IPS-18a (cell line): Measurements from ENCODE around the gene MYO5A.
A peak's percentile ranks its signal among the peaks of the same experiment; 100 is the strongest.

Source experiments
- H3K27ac ChIP-seq: one replicate; pipeline ENCODE4 v1.5.1; 2013; ENCODE audit warnings: low read length
- H3K27me3 ChIP-seq: one replicate; pipeline ENCODE4 v1.6.1; 2013; ENCODE audit warnings: mild to moderate bottlenecking, low read length; ENCODE audit not compliant: control insufficient read depth, insufficient read depth
- H3K36me3 ChIP-seq: one replicate; pipeline ENCODE4 v1.6.1; 2013; ENCODE audit warnings: low read depth, low read length; ENCODE audit not compliant: control insufficient read depth
- H3K4me1 ChIP-seq: one replicate; pipeline ENCODE4 v1.6.1; 2013; ENCODE audit warnings: low read depth, low read length; ENCODE audit not compliant: control insufficient read depth
- H3K4me3 ChIP-seq: one replicate; pipeline ENCODE4 v1.5.1; 2013; ENCODE audit warnings: low read length
- H3K9ac ChIP-seq: one replicate; pipeline ENCODE4 v1.6.1; 2013; ENCODE audit warnings: mild to moderate bottlenecking, low read length, moderate library complexity
- H3K9me3 ChIP-seq: one replicate; pipeline ENCODE4 v1.6.1; 2013; ENCODE audit warnings: low read depth, low read length; ENCODE audit not compliant: control insufficient read depth

The MYO5A gene

DNA sequence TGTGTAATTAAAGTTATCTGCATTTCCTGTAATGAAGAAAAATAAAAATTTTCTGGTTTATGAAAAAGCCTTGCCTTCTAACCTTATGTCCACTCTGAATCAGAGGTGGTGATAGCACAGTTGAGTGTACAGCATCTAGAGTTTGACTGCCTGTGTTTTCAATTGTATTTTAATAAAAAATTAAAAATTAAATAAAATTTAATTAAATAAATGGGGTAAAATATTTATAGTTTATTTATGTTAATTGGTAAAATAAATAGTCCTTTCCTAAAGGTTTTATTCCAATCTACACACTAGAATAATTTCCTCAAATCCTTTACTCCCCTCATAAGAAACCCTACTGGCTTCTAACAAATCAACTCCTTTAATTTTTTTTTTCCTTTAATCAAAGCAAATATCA is 121.3 kb downstream of the MYO5A start:
- no peaks in the 10 kb centered on the region for H3K27me3 ChIP-seq
- no peaks in the 10 kb centered on the region for H3K4me1 ChIP-seq
- no peaks in the 10 kb centered on the region for H3K36me3 ChIP-seq
- H3K27ac ChIP-seq, result no peak overlapping the region
- H3K9me3 ChIP-seq, result no peaks in the 10 kb centered on the region
- H3K9ac ChIP-seq, result no peak overlapping the region
- H3K4me3 ChIP-seq, result no peak overlapping the region

DNA sequence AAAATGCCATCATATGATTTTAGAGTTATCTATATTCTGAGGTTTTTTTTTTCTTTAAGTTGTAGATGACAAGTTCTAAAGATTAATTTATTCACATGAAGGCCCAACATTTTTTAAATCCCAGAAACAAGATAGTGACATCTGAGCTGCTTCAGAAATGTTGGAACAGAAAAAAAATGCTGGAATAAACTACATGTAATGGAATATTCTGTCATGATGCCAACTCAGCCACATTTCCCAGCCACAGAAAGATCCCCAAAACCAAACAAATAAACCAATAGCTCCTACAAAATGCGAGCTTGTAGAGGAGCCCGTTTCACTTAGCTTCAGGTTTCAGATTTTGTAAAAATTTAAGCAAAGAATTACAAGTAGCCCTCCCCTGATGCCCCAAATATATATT is 122.1 kb downstream of the MYO5A start:
- Histone ChIP-seq H3K4me1 (no peaks in the 10 kb centered on the region), H3K9me3 (no peaks in the 10 kb centered on the region), H3K27me3 (no peaks in the 10 kb centered on the region), H3K4me3 (no peak overlapping the region), H3K27ac (no peak overlapping the region), H3K36me3 (no peaks in the 10 kb centered on the region), H3K9ac (no peak overlapping the region)

DNA sequence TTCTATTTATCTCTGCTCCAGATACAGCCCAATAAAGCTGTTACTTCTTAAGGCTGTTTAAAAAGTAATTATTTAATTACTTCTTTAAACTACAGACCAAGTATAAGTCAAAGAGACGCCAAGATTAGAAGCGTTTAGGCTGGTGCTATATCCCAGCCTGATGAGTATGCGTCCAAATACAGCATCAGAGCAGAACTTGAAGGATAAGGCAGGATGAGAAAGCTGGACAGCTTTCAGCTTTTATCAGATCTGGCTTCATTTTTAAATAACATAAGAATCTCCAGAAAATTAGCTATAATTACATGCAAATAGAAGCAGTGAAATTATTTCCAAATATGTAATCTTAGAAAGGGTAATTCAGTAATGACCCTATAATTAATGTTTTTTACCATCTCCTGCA is 122.8 kb downstream of the MYO5A start:
- Histone ChIP-seq H3K4me3 (no peak overlapping the region), H3K4me1 (no peaks in the 10 kb centered on the region), H3K27me3 (no peaks in the 10 kb centered on the region), H3K9me3 (no peaks in the 10 kb centered on the region), H3K27ac (no peak overlapping the region), H3K9ac (no peak overlapping the region), H3K36me3 (no peaks in the 10 kb centered on the region)

GRCh38 chr15:52397118-52397517 is 131.6 kb downstream of the MYO5A start:
- no peaks in the 10 kb centered on the region for H3K9me3 ChIP-seq

DNA sequence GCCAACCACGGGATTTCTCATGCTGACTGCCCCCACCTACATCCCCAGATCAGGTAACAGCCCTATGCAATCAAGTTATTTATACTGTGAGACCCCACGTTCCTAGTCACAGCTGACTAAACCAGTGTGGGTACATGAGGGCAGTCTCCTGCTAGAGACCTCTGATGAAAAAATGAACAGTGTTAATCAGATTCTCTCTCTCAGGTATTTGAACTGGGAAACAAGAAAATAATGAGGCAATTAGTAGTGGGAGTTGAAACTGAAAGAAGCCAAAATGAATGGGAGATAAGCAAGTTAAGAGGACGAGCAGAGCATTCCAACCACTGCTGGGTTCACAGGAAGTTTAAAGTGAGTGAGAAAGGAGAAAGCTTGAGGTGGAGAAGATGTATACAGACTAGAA is 134.6 kb downstream of the MYO5A start:
- Histone ChIP-seq H3K4me3 (no peak overlapping the region), H3K36me3 (no peaks in the 10 kb centered on the region), H3K27ac (no peak overlapping the region), H3K27me3 (no peaks in the 10 kb centered on the region), H3K4me1 (peaks cover 58% of the 10 kb centered on the region), H3K9me3 (no peaks in the 10 kb centered on the region), H3K9ac (no peak overlapping the region)

More at GRCh38 chr15:52397118-52397517, 131.6 kb downstream of the MYO5A start:
- H3K4me3 ChIP-seq, result no peak overlapping the region
- no peak overlapping the region for H3K9ac ChIP-seq
- H3K36me3 ChIP-seq, result no peaks in the 10 kb centered on the region
- H3K4me1 ChIP-seq, result peaks cover 47% of the 10 kb centered on the region
- no peak overlapping the region for H3K27ac ChIP-seq
- no peaks in the 10 kb centered on the region for H3K27me3 ChIP-seq

DNA sequence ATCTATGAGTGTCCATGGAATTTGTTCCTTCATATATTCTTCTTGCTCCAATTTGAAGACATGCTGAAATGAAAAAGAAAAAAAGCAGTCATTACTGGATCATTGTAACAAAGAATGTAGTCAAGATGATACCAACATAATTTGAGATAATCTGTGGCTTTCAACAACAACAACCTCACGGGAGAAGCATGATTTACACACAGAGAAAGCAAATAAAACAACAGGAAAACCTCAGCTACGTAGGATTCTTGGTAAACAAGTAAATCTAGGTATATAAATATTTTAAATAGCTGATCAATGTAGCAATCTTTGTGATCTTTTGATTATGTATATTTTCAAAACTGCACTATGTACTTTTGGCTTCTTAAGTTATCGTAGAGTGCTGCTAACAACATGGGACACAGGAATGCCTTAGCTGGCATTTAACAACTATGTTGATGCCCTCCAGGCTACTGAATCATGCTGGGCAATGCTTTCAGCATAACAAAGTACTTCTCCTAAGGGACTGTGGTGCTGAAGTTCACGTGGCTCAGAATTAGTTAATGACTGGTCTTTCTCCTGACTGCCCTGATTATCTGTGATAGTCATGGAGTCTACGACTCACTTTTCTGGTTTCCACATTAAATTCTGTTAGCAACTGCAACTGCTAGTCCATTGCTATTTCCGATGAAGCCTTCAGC is 136.5 kb downstream of the MYO5A start:
- H3K4me3 ChIP-seq, result peak overlapping the region; percentile 39
- no peaks in the 10 kb centered on the region for H3K27me3 ChIP-seq
- H3K4me1 ChIP-seq, result peaks cover 56% of the 10 kb centered on the region
- no peaks in the 10 kb centered on the region for H3K9me3 ChIP-seq
- peak overlapping the region; percentile 83 for H3K27ac ChIP-seq
- peak overlapping the region; percentile 41 for H3K9ac ChIP-seq
- H3K36me3 ChIP-seq, result no peaks in the 10 kb centered on the region

GRCh38 chr15:52391069-52391468 is 137.6 kb downstream of the MYO5A start:
- no peak overlapping the region for H3K9ac ChIP-seq
- no peaks in the 10 kb centered on the region for H3K9me3 ChIP-seq
- no peak overlapping the region for H3K27ac ChIP-seq
- no peaks in the 10 kb centered on the region for H3K36me3 ChIP-seq
- no peaks in the 10 kb centered on the region for H3K27me3 ChIP-seq
- H3K4me3 ChIP-seq, result no peak overlapping the region
- peaks cover 45% of the 10 kb centered on the region for H3K4me1 ChIP-seq

GRCh38 chr15:52385670-52386069 is 143.0 kb downstream of the MYO5A start:
- Histone ChIP-seq H3K27ac (no peak overlapping the region), H3K27me3 (no peaks in the 10 kb centered on the region), H3K9ac (no peak overlapping the region), H3K4me1 (no peaks in the 10 kb centered on the region), H3K4me3 (no peak overlapping the region), H3K36me3 (peaks cover 13% of the 10 kb centered on the region), H3K9me3 (no peaks in the 10 kb centered on the region)

DNA sequence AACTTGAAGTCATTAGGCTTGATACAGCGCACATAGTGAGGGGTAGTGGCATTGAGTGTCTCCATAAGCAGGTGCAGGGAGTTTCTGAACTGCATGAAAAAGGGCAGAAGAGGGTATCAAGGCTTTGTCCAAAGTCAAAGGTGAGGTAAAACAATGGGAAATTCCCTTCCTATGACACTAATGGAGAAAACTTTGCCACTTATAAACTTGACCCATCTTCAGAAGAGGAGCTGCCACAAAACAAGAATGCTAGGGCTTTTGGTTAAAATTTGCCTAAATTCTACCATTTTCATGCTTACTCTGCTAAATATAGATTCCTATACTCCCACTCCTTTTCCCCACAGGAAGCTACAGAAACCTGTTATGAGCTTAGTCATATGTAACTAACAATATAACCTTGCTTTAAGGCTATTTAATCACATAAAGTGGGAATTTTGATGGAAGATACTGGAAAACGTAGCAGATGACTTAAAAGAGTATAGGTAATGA is 145.5 kb downstream of the MYO5A start:
- Histone ChIP-seq H3K36me3 (peaks cover 13% of the 10 kb centered on the region), H3K27ac (no peak overlapping the region), H3K4me3 (no peak overlapping the region), H3K4me1 (no peaks in the 10 kb centered on the region), H3K9ac (no peak overlapping the region), H3K27me3 (no peaks in the 10 kb centered on the region), H3K9me3 (no peaks in the 10 kb centered on the region)

DNA sequence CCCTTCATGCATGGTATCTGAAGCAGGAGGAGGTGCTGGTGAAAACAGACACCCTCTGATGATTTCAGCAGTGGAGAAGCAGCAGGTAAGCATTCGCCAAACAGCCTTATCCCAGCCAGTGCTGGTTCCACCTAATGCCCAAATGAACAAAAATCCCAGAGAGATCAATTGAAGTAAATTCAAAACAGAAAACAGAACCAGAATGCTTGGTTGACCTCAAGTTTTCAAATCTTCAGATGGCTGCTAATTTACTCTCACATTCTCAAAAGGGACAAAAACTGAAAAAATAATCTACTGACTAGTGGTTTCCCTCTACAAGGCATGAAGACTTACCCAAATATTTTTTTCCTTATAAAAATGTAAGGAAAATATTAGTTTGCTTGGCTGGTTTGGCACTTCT is 146.0 kb downstream of the MYO5A start:
- Histone ChIP-seq H3K27ac (no peak overlapping the region), H3K4me3 (no peak overlapping the region), H3K9ac (no peak overlapping the region), H3K4me1 (no peaks in the 10 kb centered on the region), H3K36me3 (peaks cover 13% of the 10 kb centered on the region), H3K27me3 (no peaks in the 10 kb centered on the region), H3K9me3 (no peaks in the 10 kb centered on the region)

GRCh38 chr15:52379395-52380106 is 149.1 kb downstream of the MYO5A start:
- H3K36me3 ChIP-seq, result peaks cover 17% of the 10 kb centered on the region
- H3K4me3 ChIP-seq, result no peak overlapping the region
- H3K9me3 ChIP-seq, result no peaks in the 10 kb centered on the region
- no peaks in the 10 kb centered on the region for H3K27me3 ChIP-seq
- H3K9ac ChIP-seq, result no peak overlapping the region
- no peak overlapping the region for H3K27ac ChIP-seq
- H3K4me1 ChIP-seq, result no peaks in the 10 kb centered on the region
